Measurements from ENCODE around the gene RPS19.

Gene RPS19

DNA sequence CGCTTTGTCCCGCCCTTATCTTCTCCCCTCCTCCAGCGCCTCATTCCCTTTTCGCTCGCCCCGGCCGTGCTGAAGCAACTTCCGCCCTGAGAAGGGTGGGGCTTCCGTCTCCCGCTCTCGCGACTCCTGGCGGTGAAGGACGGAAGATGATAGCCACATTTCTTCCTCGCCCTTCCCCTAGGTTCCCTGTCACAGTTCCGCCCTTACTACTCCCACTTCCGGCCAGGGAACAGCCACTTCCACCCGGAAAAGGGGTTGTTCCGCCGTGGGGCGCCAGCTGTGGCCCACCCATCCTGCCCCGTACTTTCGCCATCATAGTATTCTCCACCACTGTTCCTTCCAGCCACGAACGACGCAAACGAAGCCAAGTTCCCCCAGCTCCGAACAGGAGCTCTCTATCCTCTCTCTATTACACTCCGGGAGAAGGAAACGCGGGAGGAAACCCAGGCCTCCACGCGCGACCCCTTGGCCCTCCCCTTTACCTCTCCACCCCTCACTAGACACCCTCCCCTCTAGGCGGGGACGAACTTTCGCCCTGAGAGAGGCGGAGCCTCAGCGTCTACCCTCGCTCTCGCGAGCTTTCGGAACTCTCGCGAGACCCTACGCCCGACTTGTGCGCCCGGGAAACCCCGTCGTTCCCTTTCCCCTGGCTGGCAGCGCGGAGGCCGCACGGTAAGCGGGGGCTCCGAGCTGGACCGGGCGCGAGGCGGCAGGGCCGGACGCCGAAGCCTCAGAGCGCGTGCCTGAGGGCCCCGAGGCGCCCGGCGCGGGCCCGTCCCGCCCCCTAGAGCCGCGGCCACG is at the start of gene RPS19:
TSS of gene RPS19 (plus strand) at position 638 of the 801 bp plus-strand sequence. CDS start 520 bp downstream, outside the sequence.
- DNase-seq (ENCODE audit: low spot score) = peak; percentile 99

- DNase-seq (ENCODE audit: low spot score) = no peak
Measured at GRCh38 chr19:41810301-41810700, 49.8 kb upstream of the RPS19 start.

GRCh38 chr19:41811036-41811435 is 49.0 kb upstream of the RPS19 start:
- no peak for DNase-seq (ENCODE audit: low spot score)

DNA sequence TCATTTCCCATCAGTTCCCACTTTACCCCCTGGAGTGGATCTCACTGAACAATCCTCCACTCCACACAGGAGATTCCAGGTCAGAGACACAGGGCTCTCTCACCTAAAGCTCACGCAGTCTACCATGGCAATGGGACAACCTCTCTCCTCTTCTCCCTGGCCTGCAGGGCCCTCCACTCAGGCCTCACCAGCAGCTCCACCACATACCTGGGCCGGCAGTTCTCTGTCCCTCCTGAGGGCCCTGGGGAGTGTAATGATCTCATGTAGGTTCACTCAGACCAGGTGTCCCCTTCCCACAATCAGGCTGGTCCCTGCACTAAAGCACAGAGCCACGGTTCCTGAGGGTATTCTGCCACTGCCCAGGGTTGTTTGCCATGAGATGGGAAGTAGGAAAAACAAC is 48.1 kb upstream of the RPS19 start:
- no peak for DNase-seq (ENCODE audit: low spot score)

DNA sequence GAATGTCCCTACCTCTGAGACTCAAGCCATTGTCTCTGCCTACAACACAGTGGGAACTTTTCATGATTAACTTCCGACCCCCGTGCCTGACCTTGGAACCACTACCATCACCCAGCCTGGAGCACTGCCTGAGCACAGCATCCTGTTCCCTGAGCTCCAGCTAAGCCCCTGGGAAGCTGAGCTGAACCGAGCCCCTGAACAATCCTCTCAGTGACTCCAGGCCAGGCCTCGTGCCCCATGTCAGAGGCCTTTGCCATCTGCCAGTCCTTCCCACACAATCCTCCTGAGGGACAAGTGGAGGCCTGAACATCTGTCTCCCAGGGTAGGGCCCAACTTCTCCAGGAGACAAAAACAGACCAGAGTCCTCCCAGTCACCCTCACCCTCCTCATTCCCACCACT is 46.1 kb upstream of the RPS19 start:
- no peak for DNase-seq (ENCODE audit: low spot score)

DNA sequence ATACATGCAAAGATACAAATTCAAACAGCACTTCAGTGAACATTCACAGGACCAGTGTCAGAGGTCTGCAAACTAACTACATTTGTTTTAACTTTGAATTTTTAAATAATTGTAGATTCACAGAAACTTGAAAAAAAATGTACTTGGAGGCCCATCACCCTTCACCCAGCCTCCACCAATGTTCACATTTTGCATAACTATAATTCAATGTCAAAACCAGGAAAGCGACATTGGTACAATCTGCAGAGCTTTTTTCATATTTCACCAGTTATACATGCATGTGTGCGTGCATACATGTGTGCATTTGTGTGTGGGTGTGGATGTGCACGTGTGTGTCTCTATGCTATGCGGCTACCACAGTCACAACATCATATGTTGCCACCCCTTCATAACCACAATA is 44.8 kb upstream of the RPS19 start:
- DNase-seq (ENCODE audit: low spot score) = no peak

- DNase-seq (ENCODE audit: low spot score) = peak; percentile 30
Measured at GRCh38 chr19:41816761-41817160, 43.3 kb upstream of the RPS19 start.

GRCh38 chr19:41821003-41821735 is 38.9 kb upstream of the RPS19 start:
- peak; percentile 65 for DNase-seq (ENCODE audit: low spot score)

DNA sequence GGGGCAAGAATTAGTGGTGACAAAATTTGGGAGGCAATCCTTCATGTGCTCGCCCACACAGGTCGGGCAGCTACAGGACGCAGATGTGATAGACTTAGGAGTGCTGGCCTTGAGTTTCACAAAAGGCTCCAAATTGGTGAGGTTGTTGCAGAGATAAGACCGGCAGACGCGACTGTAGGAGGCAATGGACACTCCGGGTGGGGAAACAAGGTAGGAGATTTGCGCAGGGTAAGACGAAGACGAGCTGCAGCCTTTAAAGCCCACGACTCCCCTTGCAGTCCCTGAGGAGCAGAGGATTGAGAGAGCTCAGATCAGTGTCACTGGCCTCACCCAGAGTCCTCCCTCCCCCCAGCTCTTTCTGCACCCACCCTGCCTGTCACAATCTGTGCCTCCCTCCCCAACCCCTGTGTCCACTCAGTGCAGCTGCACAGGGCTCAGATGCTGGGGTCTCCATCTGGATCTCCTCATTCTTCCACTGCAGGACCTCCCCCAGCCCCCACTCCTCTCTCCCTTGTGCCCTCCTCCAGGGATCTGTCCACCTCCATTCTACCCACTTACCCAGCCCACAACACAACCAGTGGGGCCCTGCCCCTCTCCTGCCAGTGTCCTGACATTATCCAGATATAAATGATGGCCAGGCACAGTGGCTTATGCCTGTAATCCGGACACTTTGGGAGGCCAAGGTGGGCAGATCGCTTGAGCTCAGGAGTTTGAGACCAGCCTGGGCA is 21.9 kb upstream of the RPS19 start:
- DNase-seq (ENCODE audit: low spot score) = no peak

DNA sequence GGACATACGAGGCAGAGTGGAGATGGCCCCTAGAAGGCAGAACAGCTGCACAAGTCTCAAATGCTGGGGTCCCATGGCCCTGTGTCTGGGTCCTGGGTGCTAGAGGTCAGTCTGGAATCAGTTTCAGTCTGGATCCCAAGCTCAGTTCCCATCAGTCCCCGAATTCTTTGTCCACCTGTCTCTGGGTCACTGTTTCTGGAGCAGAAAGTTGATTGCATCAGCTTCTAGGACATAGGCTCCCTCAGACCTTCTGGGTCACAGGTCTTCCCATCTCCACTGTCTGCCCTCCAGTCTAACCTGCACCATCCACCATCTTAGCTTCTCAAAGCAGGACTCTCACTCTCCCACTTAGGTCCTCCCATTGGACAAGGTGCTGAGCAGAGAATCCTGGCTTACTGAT is 20.8 kb upstream of the RPS19 start:
- no peak for DNase-seq (ENCODE audit: low spot score)

DNA sequence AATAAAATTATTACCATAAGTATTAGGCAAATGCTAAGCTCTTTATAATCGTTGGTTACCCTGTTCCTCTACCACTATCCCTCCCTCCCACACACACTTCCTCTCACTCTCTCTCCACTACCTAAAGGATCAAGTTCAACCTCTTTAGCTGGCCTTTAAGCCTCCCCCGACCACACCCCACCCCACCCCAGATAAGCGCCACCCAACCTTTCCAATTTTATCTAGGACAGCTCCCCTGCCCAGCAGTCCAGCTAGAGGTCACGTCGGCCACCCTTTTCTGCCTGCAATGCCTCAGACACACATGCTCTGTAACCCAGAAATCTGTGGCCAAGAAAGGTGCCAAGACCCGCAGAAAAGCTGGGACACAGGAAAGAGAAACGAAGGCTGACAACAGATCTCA is 16.7 kb upstream of the RPS19 start:
- DNase-seq (ENCODE audit: low spot score) = no peak

GRCh38 chr19:41844601-41845000 is 15.5 kb upstream of the RPS19 start, which contains the start of gene LYPD4:
Gene LYPD4 (minus strand): TSS chr19:41844683. CDS start chr19:41839285, 5,398 bp downstream.
- DNase-seq (ENCODE audit: low spot score) = no peak

- no peak for DNase-seq (ENCODE audit: low spot score)
Measured at GRCh38 chr19:41845001-41845050, 15.2 kb upstream of the RPS19 start, which contains the start of gene DMRTC2. Gene DMRTC2 (plus strand): TSS chr19:41845042. CDS start chr19:41847429, 2,387 bp downstream.

- DNase-seq (ENCODE audit: low spot score) = no peak
Measured at GRCh38 chr19:41845051-41845590, 14.9 kb upstream of the RPS19 start.

DNA sequence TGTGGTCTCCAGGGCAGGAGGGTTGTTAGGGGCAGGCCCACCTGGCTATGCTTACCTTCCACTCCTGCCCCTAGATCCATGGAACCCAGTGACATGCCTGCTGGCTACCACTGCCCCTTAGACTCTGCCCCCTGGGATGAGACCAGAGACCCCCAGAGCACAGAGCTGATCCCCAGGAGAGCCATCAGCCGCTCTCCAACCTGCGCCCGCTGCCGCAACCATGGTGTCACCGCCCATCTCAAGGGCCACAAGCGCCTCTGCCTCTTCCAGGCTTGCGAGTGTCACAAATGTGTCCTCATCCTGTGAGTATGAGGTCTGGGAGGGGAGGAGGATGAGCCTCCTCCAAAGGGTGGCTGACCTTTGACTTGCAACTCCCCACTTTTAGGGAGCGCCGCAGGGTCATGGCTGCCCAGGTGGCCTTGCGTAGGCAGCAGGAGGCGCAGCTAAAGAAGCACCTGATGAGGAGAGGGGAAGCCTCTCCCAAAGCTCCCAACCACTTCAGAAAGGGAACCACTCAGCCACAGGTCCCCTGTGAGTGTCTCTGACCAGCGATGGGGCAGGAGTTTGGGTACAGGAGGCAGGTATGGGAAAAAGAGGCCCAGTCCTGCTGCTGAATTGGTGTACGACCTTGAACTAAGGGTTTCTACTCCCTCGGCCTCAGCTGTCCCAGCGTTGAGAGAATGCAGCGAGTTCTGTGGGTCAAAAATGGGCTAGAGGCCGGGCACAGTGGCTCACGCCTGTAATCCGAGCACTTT is 12.5 kb upstream of the RPS19 start:
- no peak for DNase-seq (ENCODE audit: low spot score)

DNA sequence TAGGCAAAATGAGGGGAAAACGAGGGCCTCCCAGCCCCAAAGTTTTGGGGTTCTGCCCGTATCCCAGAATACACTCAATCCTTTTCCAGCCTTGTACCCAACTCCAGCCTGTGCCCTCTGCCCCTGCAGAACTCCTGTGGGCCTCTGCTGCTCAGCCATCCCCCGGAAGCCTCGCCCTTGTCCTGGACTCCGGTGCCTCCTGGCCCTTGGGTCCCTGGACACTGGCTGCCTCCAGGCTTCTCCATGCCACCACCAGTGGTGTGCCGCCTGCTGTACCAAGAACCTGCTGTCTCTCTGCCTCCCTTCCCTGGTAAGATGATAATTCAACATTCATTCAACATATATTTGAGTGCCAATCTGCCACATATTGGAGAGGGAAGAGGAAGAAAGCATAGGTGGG is 11.4 kb upstream of the RPS19 start:
- DNase-seq (ENCODE audit: low spot score) = no peak

DNA sequence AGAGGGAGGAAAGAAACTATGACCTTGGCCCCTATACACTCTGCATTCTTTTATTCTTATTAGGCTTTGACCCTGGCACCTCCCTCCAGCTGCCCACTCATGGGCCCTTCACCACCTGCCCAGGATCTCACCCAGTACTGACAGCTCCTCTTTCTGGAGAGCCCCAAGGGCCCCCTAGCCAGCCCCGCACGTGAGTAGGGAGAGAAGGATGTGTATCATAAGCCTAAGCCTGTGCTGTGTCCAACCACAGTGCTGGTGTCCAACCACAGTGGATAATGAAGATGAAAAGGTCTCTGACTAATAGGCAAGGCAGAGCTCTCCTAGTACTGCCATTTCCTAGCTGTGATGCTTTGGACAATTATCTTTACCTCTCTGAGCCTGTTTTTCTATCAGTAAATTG is 11.0 kb upstream of the RPS19 start:
- DNase-seq (ENCODE audit: low spot score) = no peak

DNA sequence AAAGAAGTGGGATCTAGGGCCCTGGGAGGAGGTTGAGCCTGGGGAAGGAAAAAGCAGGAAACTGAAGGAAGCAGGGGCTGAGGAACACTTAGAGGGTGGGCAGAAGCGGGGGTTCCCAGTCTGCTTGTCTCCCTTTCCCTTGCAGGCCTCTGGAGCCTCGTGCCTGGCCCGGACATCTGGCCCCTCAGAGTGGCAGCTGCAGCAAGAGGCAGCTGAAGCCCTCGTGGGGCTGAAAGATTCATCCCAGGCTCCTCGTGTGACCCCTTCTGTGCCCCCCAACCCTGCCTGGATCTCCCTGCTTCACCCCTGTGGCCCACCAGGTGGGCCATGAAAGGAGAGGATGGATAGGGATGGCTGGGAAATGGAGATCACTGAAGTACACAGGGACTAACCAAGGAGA is 9.7 kb upstream of the RPS19 start:
- no peak for DNase-seq (ENCODE audit: low spot score)

DNA sequence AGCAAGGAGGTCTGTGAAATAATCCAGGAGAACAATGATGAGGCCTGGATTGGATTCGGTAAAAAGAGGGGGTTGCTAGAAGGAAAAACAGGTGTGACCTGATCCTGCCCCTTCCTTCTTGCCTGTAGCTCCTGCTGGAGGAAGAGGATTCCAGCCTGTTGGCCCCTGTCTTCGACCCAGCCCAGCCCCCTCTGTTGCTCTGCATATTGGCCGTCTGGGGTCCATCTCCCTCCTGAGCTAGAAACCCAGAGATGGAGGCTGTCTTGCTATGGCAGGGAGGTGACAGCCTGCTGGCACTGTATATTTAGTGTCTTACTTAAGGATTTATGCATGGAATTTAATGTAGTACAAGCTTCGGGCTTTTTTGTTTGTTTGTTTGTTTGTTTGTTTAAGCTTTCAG is 8.6 kb upstream of the RPS19 start:
- no peak for DNase-seq (ENCODE audit: low spot score)

- no peak for DNase-seq (ENCODE audit: low spot score)
Measured at GRCh38 chr19:41853344-41853743, 6.7 kb upstream of the RPS19 start.

DNA sequence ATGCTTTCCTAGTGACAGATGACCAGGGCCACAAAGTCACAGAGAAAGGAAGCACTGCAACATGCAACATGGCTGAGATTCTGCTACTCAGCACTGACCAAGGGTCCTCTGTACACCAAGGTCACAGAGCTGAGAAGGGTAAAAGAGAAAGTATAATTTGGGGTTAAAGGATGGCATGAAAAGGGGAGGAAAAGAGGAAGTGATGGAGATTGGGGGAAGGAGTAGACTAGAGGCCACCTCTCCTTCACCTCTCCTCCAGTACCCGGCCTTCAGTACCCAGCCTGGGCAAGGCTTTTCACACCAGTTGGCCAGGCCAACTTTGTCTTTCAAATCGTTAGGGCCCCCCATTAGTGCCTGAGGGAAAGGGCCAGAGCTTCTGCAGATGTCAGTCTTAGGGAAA is 6.3 kb upstream of the RPS19 start:
- DNase-seq (ENCODE audit: low spot score) = no peak

- no peak for DNase-seq (ENCODE audit: low spot score)
Measured at GRCh38 chr19:41859213-41859617, 840 bp upstream of the RPS19 start.
